ENCODE data around the gene ELL. TPM values are rescaled to one million over a fixed set of nuclear protein-coding genes. Genes with fewer than 3 reads are reported as not detected.
A peak's percentile ranks its signal among the peaks of the same experiment; 100 is the strongest.

Gene ELL
- polyA plus RNA-seq, 4 donors: 9.3 to 11.6 (median 9.3) TPM

DNA sequence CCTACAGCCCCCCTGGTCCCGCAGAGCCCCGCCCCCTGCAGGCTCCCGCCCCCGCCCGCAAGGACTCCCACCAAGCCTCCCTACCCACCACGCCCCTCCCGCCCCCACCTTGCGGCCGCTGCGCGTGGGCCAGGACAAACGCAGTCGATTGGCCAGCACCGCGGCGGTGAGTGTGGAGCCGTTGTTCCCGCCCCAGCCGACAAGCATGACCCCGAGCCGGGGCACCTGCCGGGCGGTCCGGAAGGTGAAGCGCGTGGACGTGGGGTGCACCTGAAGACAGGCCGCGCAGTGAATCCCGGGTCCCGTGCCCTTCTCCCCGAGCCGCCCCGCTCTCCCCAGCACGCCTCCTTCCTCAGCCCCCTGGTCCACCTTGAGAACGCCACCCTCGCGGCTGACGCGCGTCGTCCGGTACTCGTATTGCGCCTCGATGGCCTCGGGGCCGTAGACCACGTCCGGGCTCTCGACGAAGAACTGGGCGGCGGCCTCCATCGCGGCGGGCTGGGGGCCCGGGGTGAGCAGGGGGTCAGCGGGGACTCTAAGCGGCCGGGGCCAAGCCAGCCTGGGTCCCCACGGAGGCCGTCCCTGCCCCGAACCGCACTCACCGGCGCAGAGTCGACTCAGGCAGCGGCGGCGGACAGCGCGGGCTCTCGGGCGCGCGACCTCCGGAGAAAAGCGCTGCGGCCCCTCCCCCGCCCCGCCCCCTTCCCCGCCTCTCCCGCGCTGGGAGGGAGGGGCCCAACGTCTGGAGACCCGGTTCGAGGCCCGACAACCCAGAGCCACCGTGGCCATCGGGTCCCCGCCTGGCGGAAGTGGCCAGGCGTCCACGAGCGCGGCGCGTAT, 84.2 kb downstream of the ELL start, which contains the start of gene ISYNA1:
Gene ISYNA1, minus strand, starts transcription at position 643 of the 840 bp plus-strand sequence. Its CDS starts 154 bp downstream, at position 489.
- DNase-seq (ENCODE audit: low read depth in 4 of 4, low spot score in 3 of 4): no peak

DNA sequence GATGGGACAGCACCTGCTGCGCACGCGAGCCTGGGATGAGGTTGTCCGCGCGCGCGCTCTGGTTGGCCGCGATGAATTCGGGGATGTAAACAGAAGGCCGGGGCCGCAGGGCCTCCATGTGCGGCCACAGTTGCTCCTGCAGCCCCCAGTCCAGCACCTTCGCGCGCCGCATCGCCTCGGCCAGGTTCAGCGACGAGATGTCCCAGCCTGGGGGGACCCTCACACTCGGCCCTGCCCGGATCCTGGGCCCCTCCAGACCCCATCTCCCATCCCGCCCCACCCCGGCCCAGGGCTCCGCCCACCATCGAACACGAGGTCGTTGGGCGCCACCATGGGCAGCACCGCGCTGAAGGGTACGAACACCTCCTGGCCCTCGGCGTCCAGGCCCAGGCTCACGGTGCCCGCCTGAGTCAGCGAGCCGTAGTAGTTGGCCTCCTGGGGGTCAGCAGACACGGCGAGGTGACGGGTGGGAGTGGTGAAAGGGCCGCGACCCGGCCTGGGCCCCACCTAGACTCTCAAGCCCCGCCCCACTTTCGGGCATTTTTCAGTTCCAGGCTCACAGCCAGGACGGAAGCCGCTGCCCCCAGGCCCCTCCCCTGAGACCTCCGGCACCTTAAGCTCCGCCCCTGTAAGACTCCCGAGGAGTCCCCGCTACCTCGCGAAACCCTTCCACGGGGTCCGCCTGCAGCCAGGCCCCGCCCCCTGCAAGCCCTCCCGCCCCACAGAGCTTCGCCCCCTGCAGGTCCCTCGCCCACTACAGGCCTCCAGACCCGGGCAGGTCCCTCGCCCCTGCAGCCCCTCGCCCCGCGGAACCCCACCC, 85.0 kb downstream of the ELL start:
- peak in 1 of 4 donors; percentile 81 for DNase-seq (ENCODE audit: low read depth in 4 of 4, low spot score in 3 of 4)

DNA sequence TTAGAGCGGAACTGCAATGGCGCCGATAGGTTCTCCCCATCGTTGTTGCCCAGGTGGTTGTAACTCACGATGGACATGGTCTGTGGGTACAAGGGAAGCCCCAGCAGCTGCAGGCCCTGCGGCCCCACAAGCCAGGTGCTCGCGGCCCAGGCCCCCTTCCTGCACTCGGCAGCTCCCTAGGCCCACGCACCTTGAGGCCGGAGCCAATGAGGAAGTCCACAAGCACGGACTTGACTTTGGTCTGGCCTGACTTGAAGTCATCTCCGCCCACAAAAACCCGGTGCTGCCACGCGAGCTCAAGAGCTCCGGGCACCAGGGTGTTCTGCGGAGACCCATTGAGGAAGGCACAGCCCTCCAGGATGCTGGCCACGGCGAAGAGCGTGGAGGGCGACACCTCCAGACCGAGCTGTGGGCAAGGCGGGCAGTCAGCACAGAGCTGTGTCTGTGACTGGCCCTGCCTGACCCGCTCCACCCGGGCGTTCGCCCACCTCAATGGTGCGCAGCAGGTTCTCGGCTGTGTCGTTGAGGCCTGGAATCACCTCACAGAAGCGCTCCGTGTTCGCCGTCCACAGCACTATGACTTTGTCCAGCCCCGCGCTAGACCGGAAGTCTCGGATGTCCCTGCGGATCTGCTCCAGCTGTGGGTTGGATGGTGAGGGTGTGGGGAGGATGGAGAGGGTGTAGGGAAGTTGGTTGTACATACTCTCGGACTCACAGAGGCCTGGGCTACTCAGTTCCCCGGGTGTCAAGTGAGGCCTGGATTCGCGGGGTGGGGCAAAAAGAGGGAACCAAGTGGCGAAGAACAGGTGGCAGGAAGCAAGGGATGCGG, 85.8 kb downstream of the ELL start:
- DNase-seq (ENCODE audit: low read depth in 4 of 4, low spot score in 3 of 4): no peak

DNA sequence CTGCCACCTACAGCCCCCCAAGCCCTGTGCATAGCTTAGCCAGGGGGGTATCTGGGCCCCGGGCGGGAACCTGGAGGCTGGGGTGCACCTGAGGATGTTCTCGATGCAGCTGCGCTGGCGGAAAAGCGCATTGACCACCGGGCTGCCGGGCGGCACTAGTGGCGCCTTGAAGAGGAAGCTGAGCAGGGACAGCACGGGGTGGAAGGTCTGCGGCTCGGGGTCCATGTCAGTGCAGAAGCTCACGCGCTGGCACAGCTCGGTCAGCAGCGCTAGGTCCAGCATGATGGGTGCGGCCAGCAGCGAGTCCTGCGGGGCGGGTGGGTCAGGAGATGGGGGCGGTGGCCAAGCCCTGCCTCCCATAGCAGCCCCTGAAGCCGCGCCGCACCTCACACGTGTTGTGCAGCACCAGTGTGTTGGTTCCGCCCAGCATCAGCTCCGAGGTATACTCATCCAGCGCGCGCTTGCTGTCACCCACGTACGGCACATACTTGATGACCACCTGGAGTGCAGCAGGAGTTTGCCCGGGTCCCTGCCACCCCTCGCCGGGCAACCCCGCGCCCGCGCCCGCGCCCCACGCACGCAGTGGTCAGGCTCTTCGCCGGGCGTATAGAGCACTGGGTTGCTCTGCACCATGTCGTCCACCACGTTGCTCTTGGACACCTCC, 86.6 kb downstream of the ELL start:
- no peak for DNase-seq (ENCODE audit: low read depth in 4 of 4, low spot score in 3 of 4)

DNA sequence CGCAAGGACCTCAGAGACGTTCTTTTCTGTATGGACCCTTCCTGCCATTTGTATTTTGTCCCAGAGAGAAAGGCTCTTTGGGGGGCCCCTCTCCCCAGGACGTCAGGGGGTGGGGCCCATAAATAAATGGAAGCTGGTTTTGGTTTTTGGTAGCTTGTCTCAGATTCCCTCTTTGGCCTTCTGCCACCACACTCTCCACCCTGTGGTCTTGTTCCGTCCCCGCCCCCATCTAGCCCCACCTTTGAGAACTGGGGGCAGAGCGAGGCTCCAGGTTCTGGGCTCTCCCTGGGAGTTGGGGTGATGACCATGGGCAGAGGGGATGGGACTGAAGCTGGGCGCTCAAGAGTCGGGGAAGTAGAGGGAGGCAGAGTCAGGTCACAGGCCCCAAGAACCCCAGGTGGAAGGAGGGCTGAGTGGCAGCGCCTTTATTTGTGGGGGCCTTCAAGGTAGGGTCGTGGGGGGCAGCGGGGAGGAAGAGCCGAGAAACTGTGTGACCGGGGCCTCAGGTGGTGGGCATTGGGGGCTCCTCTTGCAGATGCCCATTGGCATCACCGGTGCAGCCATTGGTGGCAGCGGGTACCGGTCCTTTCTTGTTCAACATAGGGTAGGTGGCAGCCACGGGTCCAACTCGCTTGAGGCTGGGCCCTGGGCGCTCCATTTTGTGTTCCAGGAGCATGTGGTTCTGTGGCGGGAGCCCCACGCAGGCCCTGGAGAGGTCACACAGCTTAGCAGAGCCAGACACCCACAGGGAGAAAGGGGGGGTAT, 87.3 kb downstream of the ELL start:
- no peak for DNase-seq (ENCODE audit: low read depth in 4 of 4, low spot score in 3 of 4)

DNA sequence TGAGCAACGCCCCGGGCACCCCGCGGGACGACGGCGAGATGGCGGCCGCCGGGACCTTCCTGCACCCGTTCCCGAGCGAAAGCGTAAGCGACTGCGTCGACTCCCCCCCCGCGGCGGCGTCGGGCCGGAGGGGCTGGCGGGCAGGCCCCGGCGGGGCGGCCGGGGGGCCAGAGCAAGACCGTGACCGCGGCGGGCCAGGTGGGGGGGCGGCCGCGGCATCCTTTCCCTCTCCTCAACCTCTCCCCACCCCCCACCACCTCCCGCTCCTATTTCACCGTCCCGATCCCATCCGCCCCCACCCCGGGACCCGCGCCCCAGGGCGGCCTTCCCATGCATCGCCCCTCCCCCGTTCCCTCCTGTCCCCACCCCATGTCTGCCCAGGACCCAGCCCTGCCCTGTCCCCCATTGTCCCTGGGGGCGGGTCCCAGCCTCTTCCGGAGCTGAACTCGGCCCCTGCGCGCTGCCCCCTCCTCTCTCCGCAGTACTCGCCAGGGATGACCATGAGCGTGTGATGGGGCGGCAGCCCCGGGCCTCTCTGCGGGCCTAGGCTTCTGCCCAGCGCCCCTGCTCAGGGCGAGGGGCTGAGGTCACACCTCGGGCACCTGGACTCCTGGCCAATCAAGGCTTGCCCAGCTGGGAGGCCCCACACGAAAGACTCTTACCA, 88.0 kb downstream of the ELL start:
- DNase-seq (ENCODE audit: low read depth in 4 of 4, low spot score in 3 of 4): no peak

DNA sequence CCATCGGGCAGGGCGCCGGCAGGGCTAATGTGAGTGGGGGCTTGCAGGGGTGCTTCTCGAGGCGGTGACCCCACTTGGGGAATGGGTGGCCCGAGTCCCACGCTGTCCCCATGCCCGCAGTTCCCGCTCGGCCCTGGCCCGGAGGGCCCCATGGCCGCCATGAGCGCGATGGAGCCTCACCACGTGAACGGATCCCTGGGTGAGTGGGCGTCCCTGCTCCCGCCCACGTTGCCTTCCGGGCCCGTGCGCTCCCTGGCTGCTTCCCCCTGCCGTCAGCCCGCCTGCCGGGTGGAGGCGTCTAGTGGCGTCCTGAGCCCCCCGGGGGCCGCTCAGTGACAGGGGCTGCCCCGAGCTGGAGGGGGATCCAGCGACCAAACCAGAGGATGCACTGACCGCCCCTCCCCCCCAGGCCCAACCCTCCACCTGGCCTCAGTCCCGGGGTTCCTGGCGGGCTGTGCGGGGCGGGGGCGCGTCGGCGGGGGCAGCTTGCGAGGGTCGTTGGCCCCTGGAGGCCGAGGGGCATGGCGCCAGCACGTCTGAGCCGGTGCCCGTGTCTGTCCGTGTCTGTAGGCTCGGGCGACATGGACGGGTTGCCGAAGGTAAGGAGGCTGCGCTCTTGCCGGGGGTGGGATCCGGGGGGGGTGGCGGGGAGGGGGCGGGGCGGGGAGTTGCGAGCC, 88.7 kb downstream of the ELL start:
- DNase-seq (ENCODE audit: low read depth in 4 of 4, low spot score in 3 of 4): no peak

DNA sequence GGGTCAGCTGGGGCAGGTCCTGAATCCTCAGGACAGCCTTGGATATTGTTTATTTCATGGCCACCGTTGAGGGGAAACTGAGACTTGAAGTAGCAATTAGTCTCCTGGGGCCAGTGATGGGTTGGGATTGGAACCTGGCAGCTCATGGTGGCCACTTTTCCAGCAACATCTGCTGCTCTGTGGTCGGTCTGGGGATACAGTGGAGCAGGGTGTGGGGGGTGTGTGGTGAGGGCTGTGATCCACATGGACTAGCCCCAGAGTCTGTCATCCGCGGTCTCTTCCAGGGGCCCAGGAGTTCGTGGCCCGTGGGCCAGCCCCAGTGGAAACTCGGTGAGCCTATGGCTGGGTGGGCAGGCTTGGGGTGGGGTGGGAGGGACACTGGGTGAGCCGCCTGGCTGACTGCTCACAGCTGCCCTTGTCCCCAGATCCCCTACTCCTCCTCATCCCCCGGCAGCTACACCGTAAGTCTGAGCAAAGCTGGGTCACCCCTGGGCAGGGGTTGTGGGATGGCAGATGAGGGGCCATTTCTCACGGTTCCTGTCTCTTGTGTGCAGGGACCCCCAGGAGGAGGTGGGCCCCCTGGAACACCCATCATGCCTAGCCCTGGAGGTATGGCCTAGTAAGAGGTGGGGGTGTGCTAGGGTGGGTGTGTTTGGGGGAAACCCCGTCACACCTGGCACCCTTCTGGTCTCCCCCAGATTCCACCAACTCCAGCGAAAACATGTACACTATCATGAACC, 89.4 kb downstream of the ELL start:
- DNase-seq (ENCODE audit: low read depth in 4 of 4, low spot score in 3 of 4): no peak

DNA sequence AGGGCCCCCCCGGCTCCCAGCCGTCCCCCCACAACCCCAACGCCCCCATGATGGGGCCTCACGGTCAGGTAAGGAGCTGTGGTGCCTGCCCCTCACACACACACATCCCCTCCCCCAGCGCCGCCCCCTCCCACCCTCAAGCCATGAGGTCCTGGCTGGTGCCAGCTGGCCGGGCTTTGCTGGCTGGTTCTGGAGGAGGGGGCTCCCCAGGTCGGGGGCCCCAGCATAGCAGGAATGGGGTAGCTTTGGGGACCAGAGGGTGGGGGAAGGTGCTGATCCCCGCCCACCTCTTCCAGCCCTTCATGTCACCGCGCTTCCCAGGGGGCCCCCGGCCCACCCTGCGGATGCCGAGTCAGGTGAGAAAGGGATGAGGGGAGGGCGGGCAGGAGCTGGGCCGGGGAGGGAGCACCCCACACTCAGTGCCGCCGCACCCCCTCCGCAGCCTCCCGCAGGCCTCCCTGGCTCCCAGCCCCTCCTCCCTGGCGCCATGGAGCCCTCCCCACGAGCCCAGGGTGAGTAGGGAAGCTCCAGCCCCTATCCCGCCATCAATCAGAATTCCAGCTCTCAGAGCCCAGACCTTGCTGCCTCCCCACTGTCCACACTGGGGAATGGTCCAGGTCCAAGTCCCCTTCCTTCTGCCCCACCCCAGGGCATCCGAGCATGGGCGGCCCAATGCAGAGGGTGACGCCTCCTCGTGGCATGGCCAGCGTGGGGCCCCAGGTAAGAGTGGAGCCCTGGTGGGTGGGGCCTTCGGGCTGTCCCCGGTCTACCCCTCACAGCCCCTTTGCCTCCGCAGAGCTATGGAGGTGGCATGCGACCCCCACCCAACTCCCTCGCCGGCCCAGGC, 90.3 kb downstream of the ELL start:
- no peak for DNase-seq (ENCODE audit: low read depth in 4 of 4, low spot score in 3 of 4)

DNA sequence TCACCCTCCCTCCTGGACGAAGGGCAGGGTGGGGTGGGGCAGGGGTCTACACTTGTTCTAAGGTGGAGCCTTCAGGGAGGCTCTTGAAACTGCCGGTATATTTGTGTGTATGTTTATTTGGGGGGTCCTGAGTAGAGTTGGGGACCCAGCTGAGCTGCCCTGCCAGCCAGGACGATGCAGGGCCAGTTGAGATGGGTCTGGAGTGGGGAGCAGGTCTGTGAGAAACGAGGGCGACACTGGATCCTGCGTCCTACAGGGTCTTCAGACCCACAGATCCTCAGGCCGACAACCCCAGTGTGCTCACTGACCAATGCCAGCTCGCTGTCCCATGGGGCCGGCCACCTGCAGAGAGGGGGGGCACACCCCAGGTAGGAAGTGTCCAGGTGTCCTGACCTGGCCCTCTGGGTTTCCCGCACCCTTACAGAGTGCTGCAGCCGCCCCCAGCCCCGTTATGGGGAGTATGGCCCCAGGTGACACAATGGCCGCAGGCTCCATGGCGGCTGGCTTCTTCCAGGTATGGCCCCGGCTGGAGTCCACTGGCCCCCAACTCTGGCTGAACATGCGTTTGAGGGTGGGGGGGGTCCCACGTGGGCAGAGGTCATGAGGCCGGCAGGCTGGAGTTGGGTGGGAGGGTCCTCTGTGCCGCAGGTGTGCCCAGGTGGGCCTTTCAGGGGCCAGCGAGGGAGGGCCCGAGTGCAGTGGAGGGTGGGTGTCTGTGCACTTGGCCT, 91.3 kb downstream of the ELL start:
- no peak for DNase-seq (ENCODE audit: low read depth in 4 of 4, low spot score in 3 of 4)

DNA sequence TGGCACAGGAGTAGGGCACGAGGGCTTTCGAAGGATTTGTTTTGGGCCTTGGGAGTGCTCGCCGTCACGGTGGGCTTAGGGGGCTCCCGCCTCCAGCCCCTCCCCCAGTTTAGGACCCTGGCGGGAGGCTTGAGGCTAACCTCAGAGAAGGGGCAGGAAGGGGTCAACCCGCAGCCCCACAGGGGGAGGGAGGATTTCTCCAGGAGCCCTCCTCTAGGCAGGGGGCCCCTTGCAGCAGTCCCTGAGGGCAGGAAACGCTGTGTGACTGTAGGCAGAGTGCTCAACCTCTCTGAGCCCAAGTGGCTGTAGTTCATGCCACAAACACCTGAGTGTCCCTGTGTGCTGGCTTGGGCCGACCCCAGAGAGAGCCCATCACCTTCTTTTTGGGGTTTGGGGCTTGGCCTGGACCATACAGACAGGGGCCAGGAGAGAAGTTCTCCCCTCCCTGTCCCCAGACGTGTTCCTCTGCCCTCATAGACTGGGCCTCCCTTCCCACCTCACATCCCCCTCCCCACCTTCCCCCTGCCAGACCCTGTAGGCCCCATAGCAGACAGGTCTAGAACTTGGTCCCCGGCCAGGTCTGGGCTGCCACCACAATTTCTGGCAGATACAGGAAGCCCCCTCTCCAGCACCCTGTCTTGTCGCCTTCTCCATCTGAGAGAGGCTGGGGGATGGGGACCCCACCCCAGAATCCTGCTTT, 92.0 kb downstream of the ELL start:
- no peak for DNase-seq (ENCODE audit: low read depth in 4 of 4, low spot score in 3 of 4)

DNA sequence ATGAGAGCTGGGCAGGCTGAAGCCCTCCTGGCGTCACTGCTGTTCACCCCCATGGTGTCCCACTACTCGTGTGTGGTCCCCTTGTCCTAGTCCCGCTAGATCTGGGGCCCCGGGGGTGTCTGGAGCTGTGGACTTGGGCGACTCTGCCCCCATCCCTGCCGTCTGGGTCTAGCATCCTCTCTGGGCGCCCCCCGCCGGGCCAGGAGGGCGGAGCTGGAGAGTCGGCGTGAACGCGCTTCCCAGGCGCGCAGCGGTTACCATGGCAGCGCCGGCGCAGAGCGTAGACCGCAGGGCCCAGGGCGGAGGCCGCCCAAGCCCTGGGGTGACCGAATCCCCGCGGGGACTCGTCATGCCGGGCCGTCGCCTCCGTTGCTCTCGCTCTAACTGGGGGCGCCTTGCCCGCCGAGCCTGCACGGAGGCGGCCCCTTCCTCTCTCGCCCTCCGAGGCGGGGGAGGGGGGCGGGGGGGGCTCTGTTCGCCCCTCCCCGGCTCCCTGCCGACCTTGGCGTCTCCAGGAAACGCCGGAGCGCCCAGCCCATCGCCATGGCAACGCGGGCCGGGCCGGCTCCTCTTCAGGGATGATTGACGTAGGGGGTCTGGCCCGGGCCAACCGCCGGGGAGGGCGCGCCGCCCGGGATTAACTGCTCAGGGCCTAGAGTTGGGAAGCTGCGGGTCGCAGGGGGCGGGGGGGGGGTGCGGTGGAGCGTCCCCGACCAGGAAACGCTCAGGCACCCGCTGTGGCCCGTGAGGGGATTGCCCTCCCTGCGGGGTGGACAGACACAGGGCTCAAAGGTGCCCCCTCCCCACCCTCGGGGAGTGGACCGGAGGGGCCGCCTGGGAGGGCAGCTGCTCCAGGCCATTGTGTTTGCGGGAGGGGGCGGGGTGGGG, 92.8 kb downstream of the ELL start:
- no peak for DNase-seq (ENCODE audit: low read depth in 4 of 4, low spot score in 3 of 4)

DNA sequence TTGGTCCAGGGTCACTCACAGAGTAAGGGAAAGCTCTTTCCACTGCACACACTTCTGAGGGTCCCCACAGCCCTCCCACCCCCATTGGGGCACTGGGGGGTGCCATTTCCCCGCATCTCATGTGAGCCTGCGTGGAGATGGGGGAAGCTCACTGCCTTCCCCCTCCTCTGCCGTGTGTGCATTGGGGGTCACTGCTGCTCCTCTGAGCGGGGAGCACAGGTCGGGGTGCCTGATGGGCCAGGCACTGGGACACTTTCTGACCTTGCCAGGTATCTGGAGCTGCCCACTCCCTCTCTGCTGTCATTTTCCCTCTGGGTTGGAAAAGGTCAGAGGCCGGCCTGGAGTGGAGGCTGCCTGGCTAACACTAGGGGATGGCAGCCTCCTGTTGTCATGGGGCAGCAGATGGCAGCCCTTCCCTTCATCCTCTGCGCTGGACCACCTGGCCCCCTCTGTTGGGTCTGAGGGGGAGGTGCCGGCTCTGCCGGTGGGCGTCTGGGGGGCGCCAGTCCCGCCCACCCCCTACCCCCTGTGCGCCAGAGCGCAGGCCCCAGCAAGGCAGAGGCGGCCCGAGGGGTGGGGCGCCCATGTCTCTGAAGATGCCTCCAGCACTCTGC, 93.6 kb downstream of the ELL start:
- no peak for DNase-seq (ENCODE audit: low read depth in 4 of 4, low spot score in 3 of 4)

DNA sequence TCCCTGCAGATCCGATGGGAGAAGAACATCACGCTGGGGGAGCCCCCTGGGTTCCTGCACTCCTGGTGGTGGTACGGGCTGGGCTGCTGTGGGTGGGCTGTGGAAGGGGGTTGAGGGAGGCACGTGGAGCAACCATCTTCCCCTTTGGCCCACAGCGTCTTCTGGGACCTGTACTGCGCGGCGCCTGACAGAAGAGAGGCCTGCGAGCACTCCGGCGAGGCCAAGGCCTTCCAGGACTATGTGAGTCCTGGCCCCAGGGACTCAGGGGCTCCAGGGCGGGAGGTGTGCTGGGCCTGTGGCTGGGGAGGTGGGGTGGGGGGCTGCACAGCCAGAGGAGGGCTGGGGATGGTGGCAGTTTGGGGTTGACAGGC, 94.1 kb downstream of the ELL start:
- no peak for DNase-seq (ENCODE audit: low read depth in 4 of 4, low spot score in 3 of 4)

All from right renal pelvis (tissue), 4 donors.